Measurements from ENCODE around the gene ZSCAN30.

ZSCAN30 gene

GRCh38 chr18:35278085-35278484 lies 11.9 kb downstream of the ZSCAN30 start:
- Histone ChIP-seq H3K9ac (ENCODE audit: low read depth, low read length) (no peak overlapping the region), H3K36me3 (ENCODE audit: insufficient read depth, low read depth, low read length) (no peaks in the 10 kb centered on the region; the same call in none of the 2 replicates)

GRCh38 chr18:35277633-35278032 lies 12.4 kb downstream of the ZSCAN30 start:
- H3K9me3 ChIP-seq (ENCODE audit: insufficient read depth, low read depth, low read length) = peaks cover 14% of the 10 kb centered on the region; the same call in 1 of the 2 replicates
- H3K27me3 ChIP-seq (ENCODE audit: insufficient read depth, low read length) = no peaks in the 10 kb centered on the region
- no peaks in the 10 kb centered on the region for H3K4me1 ChIP-seq (ENCODE audit: insufficient read depth, low read length)
- no peak overlapping the region for H3K4me3 ChIP-seq (ENCODE audit: low read length)
- H3K9ac ChIP-seq (ENCODE audit: low read depth, low read length) = no peak overlapping the region
- H3K36me3 ChIP-seq (ENCODE audit: insufficient read depth, low read depth, low read length) = no peaks in the 10 kb centered on the region; the same call in 1 of the 2 replicates
- H3K27ac ChIP-seq (ENCODE audit: low read length) = no peak overlapping the region

More at GRCh38 chr18:35278085-35278484, 11.9 kb downstream of the ZSCAN30 start:
- no peaks in the 10 kb centered on the region for H3K4me1 ChIP-seq (ENCODE audit: insufficient read depth, low read length)
- H3K27me3 ChIP-seq (ENCODE audit: insufficient read depth, low read length) = no peaks in the 10 kb centered on the region
- H3K4me3 ChIP-seq (ENCODE audit: low read length) = no peak overlapping the region
- H3K27ac ChIP-seq (ENCODE audit: low read length) = no peak overlapping the region
- H3K9me3 ChIP-seq (ENCODE audit: insufficient read depth, low read depth, low read length) = peaks cover 14% of the 10 kb centered on the region; the same call in 1 of the 2 replicates

- peaks cover 14% of the 10 kb centered on the region; the same call in 1 of the 2 replicates for H3K9me3 ChIP-seq (ENCODE audit: insufficient read depth, low read depth, low read length)
- H3K4me3 ChIP-seq (ENCODE audit: low read length) = no peak overlapping the region
- H3K9ac ChIP-seq (ENCODE audit: low read depth, low read length) = no peak overlapping the region
- H3K36me3 ChIP-seq (ENCODE audit: insufficient read depth, low read depth, low read length) = no peaks in the 10 kb centered on the region; the same call in 1 of the 2 replicates
- H3K4me1 ChIP-seq (ENCODE audit: insufficient read depth, low read length) = no peaks in the 10 kb centered on the region
- no peak overlapping the region for H3K27ac ChIP-seq (ENCODE audit: low read length)
- H3K27me3 ChIP-seq (ENCODE audit: insufficient read depth, low read length) = no peaks in the 10 kb centered on the region
These were observed 13.8 kb downstream of the ZSCAN30 start for GRCh38 chr18:35276267-35276666.

- H3K36me3 ChIP-seq (ENCODE audit: insufficient read depth, low read depth, low read length) = no peaks in the 10 kb centered on the region
- H3K27ac ChIP-seq (ENCODE audit: low read length) = no peak overlapping the region
- no peak overlapping the region for H3K4me3 ChIP-seq (ENCODE audit: low read length)
- H3K9ac ChIP-seq (ENCODE audit: low read depth, low read length) = no peak overlapping the region
- peaks cover 3% of the 10 kb centered on the region; the same call in 1 of the 2 replicates for H3K9me3 ChIP-seq (ENCODE audit: insufficient read depth, low read depth, low read length)
- H3K4me1 ChIP-seq (ENCODE audit: insufficient read depth, low read length) = no peaks in the 10 kb centered on the region
- no peaks in the 10 kb centered on the region for H3K27me3 ChIP-seq (ENCODE audit: insufficient read depth, low read length)
These were observed 18.4 kb downstream of the ZSCAN30 start for GRCh38 chr18:35271656-35272055.

- Histone ChIP-seq H3K4me3 (ENCODE audit: low read length) (no peak overlapping the region), H3K9ac (ENCODE audit: low read depth, low read length) (no peak overlapping the region), H3K9me3 (ENCODE audit: insufficient read depth, low read depth, low read length) (no peaks in the 10 kb centered on the region; the same call in 1 of the 2 replicates), H3K27ac (ENCODE audit: low read length) (no peak overlapping the region), H3K27me3 (ENCODE audit: insufficient read depth, low read length) (no peaks in the 10 kb centered on the region), H3K4me1 (ENCODE audit: insufficient read depth, low read length) (peaks cover 5% of the 10 kb centered on the region; the same call in 1 of the 2 replicates), H3K36me3 (ENCODE audit: insufficient read depth, low read depth, low read length) (no peaks in the 10 kb centered on the region)
These were observed 21.2 kb downstream of the ZSCAN30 start for GRCh38 chr18:35268821-35269220.

GRCh38 chr18:35267809-35268208 lies 22.2 kb downstream of the ZSCAN30 start:
- Histone ChIP-seq H3K4me1 (ENCODE audit: insufficient read depth, low read length) (peaks cover 6% of the 10 kb centered on the region; the same call in 1 of the 2 replicates), H3K36me3 (ENCODE audit: insufficient read depth, low read depth, low read length) (0 out of 2 replicates have a peak, but pooled peaks cover 5% of the 10 kb centered on the region), H3K27me3 (ENCODE audit: insufficient read depth, low read length) (no peaks in the 10 kb centered on the region), H3K4me3 (ENCODE audit: low read length) (no peak overlapping the region), H3K27ac (ENCODE audit: low read length) (no peak overlapping the region), H3K9ac (ENCODE audit: low read depth, low read length) (no peak overlapping the region), H3K9me3 (ENCODE audit: insufficient read depth, low read depth, low read length) (no peaks in the 10 kb centered on the region; the same call in 1 of the 2 replicates)

- peaks cover 6% of the 10 kb centered on the region; the same call in 1 of the 2 replicates for H3K4me1 ChIP-seq (ENCODE audit: insufficient read depth, low read length)
- no peaks in the 10 kb centered on the region for H3K9me3 ChIP-seq (ENCODE audit: insufficient read depth, low read depth, low read length)
- H3K27me3 ChIP-seq (ENCODE audit: insufficient read depth, low read length) = no peaks in the 10 kb centered on the region
- H3K27ac ChIP-seq (ENCODE audit: low read length) = no peak overlapping the region
- no peak overlapping the region for H3K9ac ChIP-seq (ENCODE audit: low read depth, low read length)
- H3K36me3 ChIP-seq (ENCODE audit: insufficient read depth, low read depth, low read length) = 0 out of 2 replicates have a peak, but pooled peaks cover 11% of the 10 kb centered on the region
- H3K4me3 ChIP-seq (ENCODE audit: low read length) = no peak overlapping the region
These were observed 22.8 kb downstream of the ZSCAN30 start for GRCh38 chr18:35267161-35267651.

- Histone ChIP-seq H3K27ac (ENCODE audit: low read length) (no peak overlapping the region), H3K9ac (ENCODE audit: low read depth, low read length) (no peak overlapping the region), H3K27me3 (ENCODE audit: insufficient read depth, low read length) (no peaks in the 10 kb centered on the region), H3K4me3 (ENCODE audit: low read length) (no peak overlapping the region), H3K36me3 (ENCODE audit: insufficient read depth, low read depth, low read length) (peaks cover 19% of the 10 kb centered on the region; the same call in 1 of the 2 replicates), H3K4me1 (ENCODE audit: insufficient read depth, low read length) (peaks cover 6% of the 10 kb centered on the region; the same call in 1 of the 2 replicates), H3K9me3 (ENCODE audit: insufficient read depth, low read depth, low read length) (no peaks in the 10 kb centered on the region)
These were observed 25.6 kb downstream of the ZSCAN30 start for GRCh38 chr18:35264409-35264808.

- Histone ChIP-seq H3K27me3 (ENCODE audit: insufficient read depth, low read length) (no peaks in the 10 kb centered on the region), H3K4me1 (ENCODE audit: insufficient read depth, low read length) (no peaks in the 10 kb centered on the region), H3K36me3 (ENCODE audit: insufficient read depth, low read depth, low read length) (peaks cover 26% of the 10 kb centered on the region)
These were observed 33.1 kb downstream of the ZSCAN30 start for GRCh38 chr18:35256947-35257346.

GRCh38 chr18:35253655-35254287 lies 36.3 kb downstream of the ZSCAN30 start:
- Histone ChIP-seq H3K36me3 (ENCODE audit: insufficient read depth, low read depth, low read length) (peaks cover 38% of the 10 kb centered on the region), H3K4me1 (ENCODE audit: insufficient read depth, low read length) (no peaks in the 10 kb centered on the region), H3K27ac (ENCODE audit: low read length) (no peak overlapping the region), H3K9me3 (ENCODE audit: insufficient read depth, low read depth, low read length) (peaks cover 12% of the 10 kb centered on the region), H3K27me3 (ENCODE audit: insufficient read depth, low read length) (no peaks in the 10 kb centered on the region), H3K4me3 (ENCODE audit: low read length) (no peak overlapping the region), H3K9ac (ENCODE audit: low read depth, low read length) (no peak overlapping the region)

More at GRCh38 chr18:35256947-35257346, 33.1 kb downstream of the ZSCAN30 start:
- no peak overlapping the region for H3K27ac ChIP-seq (ENCODE audit: low read length)
- H3K9ac ChIP-seq (ENCODE audit: low read depth, low read length) = no peak overlapping the region
- no peak overlapping the region for H3K4me3 ChIP-seq (ENCODE audit: low read length)
- H3K9me3 ChIP-seq (ENCODE audit: insufficient read depth, low read depth, low read length) = peaks cover 12% of the 10 kb centered on the region

GRCh38 chr18:35252466-35252865 lies 37.6 kb downstream of the ZSCAN30 start:
- no peaks in the 10 kb centered on the region for H3K4me1 ChIP-seq (ENCODE audit: insufficient read depth, low read length)
- no peaks in the 10 kb centered on the region for H3K27me3 ChIP-seq (ENCODE audit: insufficient read depth, low read length)
- peaks cover 50% of the 10 kb centered on the region for H3K36me3 ChIP-seq (ENCODE audit: insufficient read depth, low read depth, low read length)
- H3K4me3 ChIP-seq (ENCODE audit: low read length) = no peak overlapping the region
- H3K9me3 ChIP-seq (ENCODE audit: insufficient read depth, low read depth, low read length) = peaks cover 12% of the 10 kb centered on the region
- no peak overlapping the region for H3K27ac ChIP-seq (ENCODE audit: low read length)
- no peak overlapping the region for H3K9ac ChIP-seq (ENCODE audit: low read depth, low read length)

GRCh38 chr18:35248429-35248828 lies 41.6 kb downstream of the ZSCAN30 start:
- Histone ChIP-seq H3K36me3 (ENCODE audit: insufficient read depth, low read depth, low read length) (peaks cover 80% of the 10 kb centered on the region), H3K4me3 (ENCODE audit: low read length) (no peak overlapping the region), H3K27ac (ENCODE audit: low read length) (no peak overlapping the region), H3K9ac (ENCODE audit: low read depth, low read length) (no peak overlapping the region), H3K4me1 (ENCODE audit: insufficient read depth, low read length) (no peaks in the 10 kb centered on the region), H3K9me3 (ENCODE audit: insufficient read depth, low read depth, low read length) (peaks cover 2% of the 10 kb centered on the region; the same call in 1 of the 2 replicates), H3K27me3 (ENCODE audit: insufficient read depth, low read length) (no peaks in the 10 kb centered on the region)
